H1 (cell line): ENCODE data around the gene CHCHD3. TPM values are rescaled to one million over a fixed set of nuclear protein-coding genes. Genes with fewer than 3 reads are reported as not detected.

Experiments used
- CHD1 ChIP-seq: IDR thresholded peaks from 2 replicates; pipeline ENCODE4 v1.6.1; 2012; ENCODE audit warnings: low read depth, low read length, improper control_type of control experiment
- PHF8 ChIP-seq: fragments of 200-600 bp; sonication (generic); conservative IDR thresholded peaks from 2 replicates; pipeline ENCODE4 v1.7.1; 2012; ENCODE audit warnings: low read depth, mild to moderate bottlenecking, inconsistent platforms, low read length, moderate library complexity
- RBBP5 ChIP-seq: IDR thresholded peaks from 2 replicates; pipeline ENCODE4 v1.7.1; 2012; ENCODE audit warnings: low read depth, mild to moderate bottlenecking, inconsistent platforms, low read length, moderate library complexity, borderline replicate concordance
- USF2 ChIP-seq: IDR thresholded peaks from 2 replicates; pipeline ENCODE4 v1.6.1; 2011; ENCODE audit warnings: low read length, improper control_type of control experiment
- polyA plus RNA-seq, 7 experiments: library from polyadenylated mRNA; depleted of rRNA in 3 of 7; stranded (reverse) in 5 of 7; unstranded in 2 of 7; fragments of >200 nt in 5 of 7; fragments of 200-250 nt in 2 of 7; gene quantifications; 1 replicate in 5 of 7; 2 replicates in 1 of 7; 4 replicates in 1 of 7; pipeline versions ENCODE4 v1.2.1 to v1.2.3, GENCODE V29; 2011 to 2013; ENCODE audit warnings: missing spikeins in 2 of 7, mixed read lengths in 2 of 7
- total RNA-seq: library from RNA; stranded (reverse); fragmentation: NEBNext Ultra II Directional; extraction: Animal tissue kit (Norgen Biotek cat#: 25700); gene quantifications from 2 replicates; pipeline ENCODE4 v1.2.1, GENCODE V29; 2021

CHCHD3 gene
- total and polyA plus RNA-seq, 2 of the 8 experiments (the other 6 are each of a cell fraction or from before 2014, with no cell fraction given): 42.9 to 137 TPM

DNA sequence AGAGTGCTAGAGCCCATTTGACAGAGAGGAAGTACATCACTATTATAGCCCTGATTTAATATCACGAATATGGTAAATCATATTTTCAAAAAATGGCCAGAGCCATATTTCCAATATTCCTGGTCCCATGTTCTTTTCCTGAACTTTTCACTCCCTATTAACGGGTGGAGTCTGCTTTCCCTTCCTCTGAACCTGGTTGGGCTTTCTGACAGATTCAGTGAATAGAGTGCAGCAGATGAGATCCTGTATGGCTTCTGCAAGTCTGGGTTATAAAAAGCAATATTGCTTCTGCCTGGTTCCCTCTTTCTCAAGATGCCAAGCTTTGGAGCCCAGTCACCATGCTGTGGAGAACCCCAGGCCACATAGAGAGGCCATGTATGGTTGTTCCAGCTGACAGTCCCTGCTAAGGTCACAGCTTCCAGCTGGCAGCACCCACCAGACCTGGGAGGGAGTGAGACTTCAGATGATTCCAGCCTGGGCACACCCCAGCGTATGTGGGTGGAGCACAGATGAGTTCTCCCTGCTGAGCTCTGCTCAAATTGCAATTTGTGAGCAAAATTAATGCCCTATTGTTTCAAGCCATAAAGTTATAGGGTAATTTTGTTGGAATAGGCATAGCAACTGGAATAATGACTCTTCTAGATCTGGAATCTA lies 17.9 kb upstream of the CHCHD3 start (continued):
- no peak for TF ChIP-seq USF2
- no peak for TF ChIP-seq CHD1
- no peak for TF ChIP-seq PHF8
- no peak for TF ChIP-seq RBBP5
